ENCODE measurements around the gene TIAM1.

Gene TIAM1

DNA sequence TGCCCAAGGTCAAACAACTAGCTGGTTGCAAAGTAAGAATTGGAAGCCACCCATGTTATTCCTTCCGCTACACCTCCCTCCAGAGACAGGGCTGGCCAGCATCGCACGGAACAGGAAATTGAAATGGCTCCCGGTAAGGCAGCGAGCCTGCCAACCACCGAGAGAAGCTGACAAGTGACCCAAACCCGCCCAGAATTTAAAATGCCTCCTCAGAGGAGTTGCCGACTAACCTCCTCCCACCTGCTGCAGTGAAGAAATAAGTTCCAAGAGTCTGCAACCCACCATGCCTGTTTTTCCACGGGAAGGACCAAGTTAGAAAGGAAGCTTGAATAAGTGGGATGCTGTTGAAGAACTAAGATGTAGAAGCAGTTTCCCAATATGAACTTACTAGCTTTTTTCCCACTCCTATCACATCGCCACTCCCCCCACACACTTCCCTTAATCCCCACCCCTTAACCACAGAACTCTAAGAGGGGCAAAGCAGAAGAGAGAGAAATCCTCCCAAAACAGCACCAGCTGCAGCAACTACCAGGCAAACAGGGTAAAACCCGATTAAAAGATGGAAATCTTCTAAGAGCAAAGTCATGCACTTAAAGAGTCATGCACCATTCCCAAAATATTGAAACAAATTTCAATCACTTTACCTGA is 78.6 kb downstream of the TIAM1 start:
- Histone ChIP-seq H3K27ac (ENCODE audit: low read depth, low read length) (no peak overlapping the region), H3K36me3 (ENCODE audit: insufficient read depth, low read length) (no peaks in the 10 kb centered on the region), H3K4me1 (ENCODE audit: insufficient read depth, low read length) (no peaks in the 10 kb centered on the region), H3K9ac (ENCODE audit: low read depth, low read length) (no peak overlapping the region), H3K9me3 (ENCODE audit: insufficient read depth, low read depth, low read length) (no peaks in the 10 kb centered on the region), H3K4me3 (ENCODE audit: low read length) (no peak overlapping the region), H3K27me3 (ENCODE audit: insufficient read depth, low read length) (no peaks in the 10 kb centered on the region)
- 89% methylated on average over 11 of the region's 11 CpGs for WGBS

- 94% methylated on average over 6 of the region's 6 CpGs for WGBS
- no peaks in the 10 kb centered on the region for H3K4me1 ChIP-seq (ENCODE audit: insufficient read depth, low read length)
- H3K4me3 ChIP-seq (ENCODE audit: low read length): no peak overlapping the region
- H3K27ac ChIP-seq (ENCODE audit: low read depth, low read length): no peak overlapping the region
- no peaks in the 10 kb centered on the region for H3K9me3 ChIP-seq (ENCODE audit: insufficient read depth, low read depth, low read length)
- no peak overlapping the region for H3K9ac ChIP-seq (ENCODE audit: low read depth, low read length)
- no peaks in the 10 kb centered on the region for H3K36me3 ChIP-seq (ENCODE audit: insufficient read depth, low read length)
- no peaks in the 10 kb centered on the region for H3K27me3 ChIP-seq (ENCODE audit: insufficient read depth, low read length)
Observed at GRCh38 chr21:31264574-31264973, 79.5 kb downstream of the TIAM1 start.

- Histone ChIP-seq H3K4me1 (ENCODE audit: insufficient read depth, low read length) (0 out of 2 replicates have a peak, but pooled peaks cover 3% of the 10 kb centered on the region), H3K4me3 (ENCODE audit: low read length) (no peak overlapping the region)
- WGBS: 98% methylated on average over 4 of the region's 4 CpGs
Observed at GRCh38 chr21:31262728-31263127, 81.3 kb downstream of the TIAM1 start.

GRCh38 chr21:31261759-31262158 is 82.3 kb downstream of the TIAM1 start:
- WGBS: 91% methylated on average over 8 of the region's 8 CpGs
- H3K9me3 ChIP-seq (ENCODE audit: insufficient read depth, low read depth, low read length): no peaks in the 10 kb centered on the region
- 0 out of 2 replicates have a peak, but pooled peaks cover 7% of the 10 kb centered on the region for H3K4me1 ChIP-seq (ENCODE audit: insufficient read depth, low read length)
- H3K36me3 ChIP-seq (ENCODE audit: insufficient read depth, low read length): no peaks in the 10 kb centered on the region
- no peak overlapping the region for H3K9ac ChIP-seq (ENCODE audit: low read depth, low read length)
- no peak overlapping the region for H3K27ac ChIP-seq (ENCODE audit: low read depth, low read length)
- no peaks in the 10 kb centered on the region for H3K27me3 ChIP-seq (ENCODE audit: insufficient read depth, low read length)
- H3K4me3 ChIP-seq (ENCODE audit: low read length): no peak overlapping the region

More at GRCh38 chr21:31262728-31263127, 81.3 kb downstream of the TIAM1 start:
- H3K9ac ChIP-seq (ENCODE audit: low read depth, low read length): no peak overlapping the region
- H3K9me3 ChIP-seq (ENCODE audit: insufficient read depth, low read depth, low read length): no peaks in the 10 kb centered on the region
- no peaks in the 10 kb centered on the region for H3K27me3 ChIP-seq (ENCODE audit: insufficient read depth, low read length)
- no peaks in the 10 kb centered on the region for H3K36me3 ChIP-seq (ENCODE audit: insufficient read depth, low read length)
- no peak overlapping the region for H3K27ac ChIP-seq (ENCODE audit: low read depth, low read length)

- Histone ChIP-seq H3K4me3 (ENCODE audit: low read length) (no peak overlapping the region), H3K27ac (ENCODE audit: low read depth, low read length) (no peak overlapping the region), H3K9ac (ENCODE audit: low read depth, low read length) (no peak overlapping the region), H3K4me1 (ENCODE audit: insufficient read depth, low read length) (peaks cover 13% of the 10 kb centered on the region; the same call in 1 of the 2 replicates), H3K27me3 (ENCODE audit: insufficient read depth, low read length) (no peaks in the 10 kb centered on the region), H3K9me3 (ENCODE audit: insufficient read depth, low read depth, low read length) (no peaks in the 10 kb centered on the region), H3K36me3 (ENCODE audit: insufficient read depth, low read length) (no peaks in the 10 kb centered on the region)
- WGBS: 92% methylated on average over 4 of the region's 4 CpGs
Observed at GRCh38 chr21:31260790-31261189, 83.3 kb downstream of the TIAM1 start.

GRCh38 chr21:31258073-31258472 is 86.0 kb downstream of the TIAM1 start:
- WGBS: 88% methylated on average over 4 of the region's 4 CpGs
- no peaks in the 10 kb centered on the region for H3K36me3 ChIP-seq (ENCODE audit: insufficient read depth, low read length)
- H3K4me3 ChIP-seq (ENCODE audit: low read length): no peak overlapping the region
- H3K9me3 ChIP-seq (ENCODE audit: insufficient read depth, low read depth, low read length): no peaks in the 10 kb centered on the region
- no peaks in the 10 kb centered on the region for H3K27me3 ChIP-seq (ENCODE audit: insufficient read depth, low read length)
- peaks cover 25% of the 10 kb centered on the region for H3K4me1 ChIP-seq (ENCODE audit: insufficient read depth, low read length)
- no peak overlapping the region for H3K27ac ChIP-seq (ENCODE audit: low read depth, low read length)
- H3K9ac ChIP-seq (ENCODE audit: low read depth, low read length): no peak overlapping the region

DNA sequence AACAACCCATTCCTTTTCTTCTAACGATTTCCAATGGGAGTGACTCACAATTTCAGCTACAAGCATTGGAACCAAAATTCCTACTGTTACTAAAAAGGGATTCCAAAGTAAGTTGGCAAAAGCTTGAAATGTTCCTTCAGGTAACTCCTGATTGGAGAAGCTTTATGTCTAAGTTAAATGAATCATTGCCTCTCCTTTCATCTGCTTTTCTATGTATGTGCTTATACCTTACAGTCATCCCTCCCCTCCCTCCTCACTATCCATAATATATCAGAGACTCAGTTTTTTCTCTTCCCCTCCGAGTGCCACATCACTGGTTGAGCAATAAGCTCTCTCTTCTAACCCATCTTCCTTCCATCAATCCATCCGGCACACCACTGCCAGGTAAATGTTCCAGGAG is 86.8 kb downstream of the TIAM1 start:
- Histone ChIP-seq H3K36me3 (ENCODE audit: insufficient read depth, low read length) (no peaks in the 10 kb centered on the region), H3K27ac (ENCODE audit: low read depth, low read length) (no peak overlapping the region)

GRCh38 chr21:31255896-31256295 is 88.2 kb downstream of the TIAM1 start:
- H3K9me3 ChIP-seq (ENCODE audit: insufficient read depth, low read depth, low read length): no peaks in the 10 kb centered on the region
- no peaks in the 10 kb centered on the region; the same call in 1 of the 2 replicates for H3K36me3 ChIP-seq (ENCODE audit: insufficient read depth, low read length)
- no peak overlapping the region for H3K27ac ChIP-seq (ENCODE audit: low read depth, low read length)
- H3K27me3 ChIP-seq (ENCODE audit: insufficient read depth, low read length): no peaks in the 10 kb centered on the region
- no peak overlapping the region for H3K9ac ChIP-seq (ENCODE audit: low read depth, low read length)
- 96% methylated on average over 2 of the region's 2 CpGs for WGBS
- no peak overlapping the region for H3K4me3 ChIP-seq (ENCODE audit: low read length)
- peaks cover 34% of the 10 kb centered on the region for H3K4me1 ChIP-seq (ENCODE audit: insufficient read depth, low read length)

More for the DNA sequence above, 86.8 kb downstream of the TIAM1 start:
- 90% methylated on average over 3 of the region's 3 CpGs for WGBS
- no peaks in the 10 kb centered on the region for H3K9me3 ChIP-seq (ENCODE audit: insufficient read depth, low read depth, low read length)
- H3K27me3 ChIP-seq (ENCODE audit: insufficient read depth, low read length): no peaks in the 10 kb centered on the region
- H3K9ac ChIP-seq (ENCODE audit: low read depth, low read length): no peak overlapping the region
- H3K4me3 ChIP-seq (ENCODE audit: low read length): no peak overlapping the region
- peaks cover 33% of the 10 kb centered on the region for H3K4me1 ChIP-seq (ENCODE audit: insufficient read depth, low read length)

GRCh38 chr21:31255036-31255435 is 89.0 kb downstream of the TIAM1 start:
- Histone ChIP-seq H3K4me3 (ENCODE audit: low read length) (no peak overlapping the region), H3K27me3 (ENCODE audit: insufficient read depth, low read length) (no peaks in the 10 kb centered on the region), H3K9ac (ENCODE audit: low read depth, low read length) (no peak overlapping the region), H3K27ac (ENCODE audit: low read depth, low read length) (no peak overlapping the region), H3K36me3 (ENCODE audit: insufficient read depth, low read length) (no peaks in the 10 kb centered on the region; the same call in 1 of the 2 replicates), H3K9me3 (ENCODE audit: insufficient read depth, low read depth, low read length) (no peaks in the 10 kb centered on the region), H3K4me1 (ENCODE audit: insufficient read depth, low read length) (peaks cover 34% of the 10 kb centered on the region)
- 92% methylated on average over 4 of the region's 4 CpGs for WGBS

DNA sequence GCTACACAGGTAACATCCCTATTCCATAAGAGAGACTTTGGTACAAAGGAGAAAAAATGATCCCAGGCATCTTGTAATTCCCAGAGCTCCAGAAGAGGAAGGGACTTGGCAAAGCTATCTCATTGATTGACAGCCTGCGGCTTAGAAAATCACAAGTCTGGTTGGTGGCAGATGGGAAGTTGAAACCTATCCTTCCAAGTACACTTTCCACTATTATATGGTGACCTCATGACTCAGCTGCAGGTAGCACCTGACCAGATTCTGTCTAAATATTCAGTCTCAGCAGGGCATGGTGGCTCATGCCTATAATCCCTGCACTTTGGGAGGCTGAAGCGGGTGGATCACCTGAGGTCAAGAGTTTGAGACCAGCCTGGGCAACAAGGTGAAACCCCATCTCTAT is 89.9 kb downstream of the TIAM1 start:
- Histone ChIP-seq H3K36me3 (ENCODE audit: insufficient read depth, low read length) (no peaks in the 10 kb centered on the region; the same call in 1 of the 2 replicates), H3K27me3 (ENCODE audit: insufficient read depth, low read length) (no peaks in the 10 kb centered on the region), H3K9ac (ENCODE audit: low read depth, low read length) (no peak overlapping the region), H3K9me3 (ENCODE audit: insufficient read depth, low read depth, low read length) (no peaks in the 10 kb centered on the region), H3K4me1 (ENCODE audit: insufficient read depth, low read length) (peaks cover 34% of the 10 kb centered on the region), H3K4me3 (ENCODE audit: low read length) (no peak overlapping the region), H3K27ac (ENCODE audit: low read depth, low read length) (no peak overlapping the region)
- 100% methylated on average over 2 of the region's 2 CpGs for WGBS

DNA sequence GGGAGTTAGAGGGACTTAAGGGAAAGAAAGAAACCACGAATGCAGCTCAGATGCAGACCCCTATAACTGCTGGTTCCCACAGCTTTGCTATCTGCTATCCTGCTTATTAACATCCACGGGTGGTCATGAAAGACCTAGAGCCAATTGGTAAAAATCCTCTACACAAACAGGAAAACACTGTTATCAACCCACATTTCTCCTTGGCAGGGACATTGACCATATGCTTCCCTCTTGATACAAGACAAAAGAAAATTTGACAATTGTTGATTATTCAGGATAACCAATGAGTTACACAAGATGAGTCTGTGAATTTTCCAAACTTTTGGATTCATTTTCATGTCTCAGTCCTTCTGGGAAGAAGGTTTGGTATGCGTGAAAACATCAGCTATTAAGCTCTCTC is 90.4 kb downstream of the TIAM1 start:
- Histone ChIP-seq H3K9me3 (ENCODE audit: insufficient read depth, low read depth, low read length) (no peaks in the 10 kb centered on the region), H3K36me3 (ENCODE audit: insufficient read depth, low read length) (no peaks in the 10 kb centered on the region; the same call in 1 of the 2 replicates), H3K4me1 (ENCODE audit: insufficient read depth, low read length) (peaks cover 34% of the 10 kb centered on the region), H3K27ac (ENCODE audit: low read depth, low read length) (no peak overlapping the region), H3K9ac (ENCODE audit: low read depth, low read length) (no peak overlapping the region), H3K27me3 (ENCODE audit: insufficient read depth, low read length) (no peaks in the 10 kb centered on the region), H3K4me3 (ENCODE audit: low read length) (no peak overlapping the region)
- 88% methylated on average over 3 of the region's 3 CpGs for WGBS

GRCh38 chr21:31252611-31253010 is 91.5 kb downstream of the TIAM1 start:
- Histone ChIP-seq H3K4me1 (ENCODE audit: insufficient read depth, low read length) (peaks cover 32% of the 10 kb centered on the region), H3K4me3 (ENCODE audit: low read length) (no peak overlapping the region), H3K9me3 (ENCODE audit: insufficient read depth, low read depth, low read length) (no peaks in the 10 kb centered on the region), H3K27ac (ENCODE audit: low read depth, low read length) (no peak overlapping the region), H3K9ac (ENCODE audit: low read depth, low read length) (no peak overlapping the region), H3K36me3 (ENCODE audit: insufficient read depth, low read length) (no peaks in the 10 kb centered on the region; the same call in 1 of the 2 replicates), H3K27me3 (ENCODE audit: insufficient read depth, low read length) (no peaks in the 10 kb centered on the region)
- WGBS: 63% methylated on average over 5 of the region's 6 CpGs

Data from HUES64 (cell line).